H9 (cell line): ENCODE measurements around the gene ERMP1. TPM values are rescaled to one million over a fixed set of nuclear protein-coding genes. Genes with fewer than 3 reads are reported as not detected.

Experiments used
- DNase-seq: peaks from one replicate; pipeline ENCODE4 v3.0.0-alpha.2; 2017
- H2AFZ ChIP-seq: one replicate; pipeline ENCODE4 v1.6.1; 2013; ENCODE audit warnings: mild to moderate bottlenecking, low read length, control low read depth, moderate library complexity
- H2AK5ac ChIP-seq: 2 replicates; pipeline ENCODE4 v1.6.1; 2013; ENCODE audit warnings: low read length, control low read depth, mixed read lengths; ENCODE audit not compliant: insufficient read length
- H2BK120ac ChIP-seq: one replicate; pipeline ENCODE4 v1.6.1; 2013; ENCODE audit warnings: low read depth, mild to moderate bottlenecking, low read length, control low read depth, inconsistent platforms; ENCODE audit not compliant: poor library complexity, severe bottlenecking
- H2BK12ac ChIP-seq: 2 replicates; pipeline ENCODE4 v1.6.1; 2013; ENCODE audit warnings: low read length, control low read depth, mixed read lengths, low read depth; ENCODE audit not compliant: insufficient read length
- H2BK15ac ChIP-seq: 2 replicates; pipeline ENCODE4 v1.6.1; 2013; ENCODE audit warnings: low read depth, low read length, control low read depth
- H2BK20ac ChIP-seq: one replicate; pipeline ENCODE4 v1.6.1; 2013; ENCODE audit warnings: low read depth, mild to moderate bottlenecking, low read length, control low read depth, inconsistent platforms; ENCODE audit not compliant: poor library complexity, severe bottlenecking
- H2BK5ac ChIP-seq: 2 replicates; pipeline ENCODE4 v1.6.1; 2013; ENCODE audit warnings: low read length, control low read depth, mixed read lengths; ENCODE audit not compliant: insufficient read length
- H3K14ac ChIP-seq: 2 replicates; pipeline ENCODE4 v1.6.1; 2013; ENCODE audit warnings: low read length, control low read depth; ENCODE audit not compliant: insufficient read depth
- H3K18ac ChIP-seq: 2 replicates; pipeline ENCODE4 v1.6.1; 2013; ENCODE audit warnings: low read depth, mild to moderate bottlenecking, mixed read lengths, low read length, control low read depth; ENCODE audit not compliant: insufficient read length
- H3K23ac ChIP-seq: 2 replicates; pipeline ENCODE4 v1.6.1; 2013; ENCODE audit warnings: low read length, control low read depth, mixed read lengths, low read depth; ENCODE audit not compliant: insufficient read length
- H3K23me2 ChIP-seq: 2 replicates; pipeline ENCODE4 v1.6.1; 2013; ENCODE audit warnings: low read depth, mild to moderate bottlenecking, mixed read lengths, low read length, control low read depth; ENCODE audit not compliant: insufficient read length, poor library complexity, severe bottlenecking
- H3K27ac ChIP-seq: 2 replicates; pipeline ENCODE4 v1.5.1; 2013; ENCODE audit warnings: low read length, control low read depth, mixed read lengths, low read depth; ENCODE audit not compliant: insufficient read length
- H3K27me3 ChIP-seq: 2 replicates; pipeline ENCODE4 v1.6.1; 2013; ENCODE audit warnings: low read length, control low read depth, inconsistent platforms; ENCODE audit not compliant: insufficient read depth
- H3K4ac ChIP-seq: 2 replicates; pipeline ENCODE4 v1.6.1; 2013; ENCODE audit warnings: low read depth, mild to moderate bottlenecking, control low read depth, inconsistent platforms, low read length, moderate library complexity
- H3K4me1 ChIP-seq: 2 replicates; pipeline ENCODE4 v1.6.1; 2013; ENCODE audit warnings: low read length, control low read depth, inconsistent platforms; ENCODE audit not compliant: insufficient read depth
- H3K4me2 ChIP-seq: 2 replicates; pipeline ENCODE4 v1.6.1; 2013; ENCODE audit warnings: low read length, control low read depth, mixed read lengths; ENCODE audit not compliant: insufficient read length, insufficient read depth
- H3K56ac ChIP-seq: 2 replicates; pipeline ENCODE4 v1.6.1; 2013; ENCODE audit warnings: low read depth, mild to moderate bottlenecking, mixed read lengths, low read length, control low read depth; ENCODE audit not compliant: insufficient read length
- H3K79me1 ChIP-seq: 2 replicates; pipeline ENCODE4 v1.6.1; 2013; ENCODE audit warnings: low read depth, mild to moderate bottlenecking, moderate library complexity, low read length, control low read depth, inconsistent platforms; ENCODE audit not compliant: insufficient read depth, poor library complexity, severe bottlenecking
- H3K79me2 ChIP-seq: 2 replicates; pipeline ENCODE4 v1.6.1; 2013; ENCODE audit warnings: low read length, control low read depth, inconsistent platforms; ENCODE audit not compliant: insufficient read depth
- H3K9ac ChIP-seq: 2 replicates; pipeline ENCODE4 v1.6.1; 2013; ENCODE audit warnings: low read length, control low read depth, mixed read lengths; ENCODE audit not compliant: insufficient read length; ENCODE audit errors: extremely low read depth
- H3K9me3 ChIP-seq: one replicate; pipeline ENCODE4 v1.6.1; 2013; ENCODE audit warnings: low read depth, low read length, inconsistent platforms; ENCODE audit not compliant: control insufficient read depth
- H3T11ph ChIP-seq: one replicate; pipeline ENCODE4 v1.6.1; 2013; ENCODE audit warnings: mild to moderate bottlenecking, low read length, control low read depth, inconsistent platforms
- H4K20me1 ChIP-seq: one replicate; pipeline ENCODE4 v1.6.1; 2013; ENCODE audit not compliant: control insufficient read depth, insufficient read length, insufficient read depth
- H4K5ac ChIP-seq: 2 replicates; pipeline ENCODE4 v1.6.1; 2013; ENCODE audit warnings: low read depth, mild to moderate bottlenecking, mixed read lengths, low read length, control low read depth; ENCODE audit not compliant: insufficient read length
- H4K8ac ChIP-seq: replicated peaks from 2 replicates; pipeline ENCODE4 v1.6.1; 2013; ENCODE audit warnings: low read length, control low read depth, mixed read lengths, low read depth; ENCODE audit not compliant: insufficient read length
- H4K91ac ChIP-seq: 2 replicates; pipeline ENCODE4 v1.6.1; 2013; ENCODE audit warnings: low read depth, mild to moderate bottlenecking, moderate library complexity, mixed read lengths, low read length, control low read depth; ENCODE audit not compliant: insufficient read length
- H3K27ac Mint-ChIP-seq, 3 experiments: 2 replicates in 2 of 3; 3 replicates in 1 of 3; pipeline ENCODE4 v1.8.0; 2020 to 2021; ENCODE audit warnings: mixed read lengths in 3 of 3, mild to moderate bottlenecking in 1 of 3, moderate library complexity in 1 of 3
- H3K27me3 Mint-ChIP-seq: 2 replicates; pipeline ENCODE4 v1.8.0; 2021; ENCODE audit warnings: low read depth, mild to moderate bottlenecking, moderate library complexity, mixed read lengths
- H3K36me3 Mint-ChIP-seq, 3 experiments: 2 replicates in 2 of 3; 3 replicates in 1 of 3; pipeline ENCODE4 v1.8.0; 2020 to 2021; ENCODE audit warnings: low read depth in 3 of 3, mixed read lengths in 3 of 3; ENCODE audit not compliant: insufficient read depth in 1 of 3
- H3K4me1 Mint-ChIP-seq, 2 experiments: 2 replicates each; pipeline ENCODE4 v1.8.0; 2020; ENCODE audit warnings: mixed read lengths in 2 of 2
- H3K4me3 Mint-ChIP-seq, 2 experiments: 2 replicates in 1 of 2; 3 replicates in 1 of 2; pipeline ENCODE4 v1.8.0; 2020 to 2021; ENCODE audit warnings: mild to moderate bottlenecking in 2 of 2, mixed read lengths in 2 of 2, moderate library complexity in 1 of 2
- H3K9me3 Mint-ChIP-seq, 2 experiments: 2 replicates in 1 of 2; 3 replicates in 1 of 2; pipeline ENCODE4 v1.8.0; 2020; ENCODE audit warnings: mild to moderate bottlenecking in 2 of 2, mixed read lengths in 2 of 2, moderate library complexity in 1 of 2
- CTCF ChIP-seq: fragments of 200-600 bp; sonication (generic); conservative IDR thresholded peaks from 3 replicates; pipeline ENCODE4 v1.8.0; 2021; ENCODE audit warnings: antibody characterized with exemption, mild to moderate bottlenecking
- WGBS: extraction: QIAGEN DNeasy Blood & Tissue Kit; methylation state at CpG from one replicate; pipeline ENCODE4 v1.1.7; 2013; ENCODE audit warnings: missing lambda C conversion rate, low lambda C conversion rate, mixed read lengths; ENCODE audit not compliant: insufficient read length; ENCODE audit errors: extremely low coverage; 5-methylcytosine and 5-hydroxymethylcytosine counted together
- total RNA-seq: library from RNA; stranded (reverse); gene quantifications from 2 replicates; pipeline ENCODE4 v1.2.1, GENCODE V29; 2021

ERMP1 gene
- total RNA-seq, 1 experiment from 2014 or later: 20.2 TPM

GRCh38 chr9:5793812-5794211 is 39.1 kb downstream of the ERMP1 start:
- Histone ChIP-seq H4K8ac (no peak overlapping the region), H3K56ac (no peak overlapping the region), H2BK120ac (no peak overlapping the region), H3K23ac (no peak overlapping the region), H3K9ac (no peak overlapping the region), H3K14ac (no peak overlapping the region), H2AK5ac (no peak overlapping the region), H3K27ac (no peak overlapping the region), H3K79me2 (no peaks in the 10 kb centered on the region), H2BK20ac (no peak overlapping the region), H3K4me1 (no peaks in the 10 kb centered on the region), H2BK15ac (no peak overlapping the region), H2BK12ac (no peak overlapping the region), H3K23me2 (no peaks in the 10 kb centered on the region), H3K4me2 (no peak overlapping the region), H2AFZ (no peak overlapping the region), H3K27me3 (no peaks in the 10 kb centered on the region), H3K9me3 (no peaks in the 10 kb centered on the region), H4K5ac (no peak overlapping the region), H3T11ph (no peak overlapping the region), H3K4ac (no peak overlapping the region), H3K79me1 (no peaks in the 10 kb centered on the region), H3K18ac (no peak overlapping the region), H4K91ac (no peak overlapping the region), H2BK5ac (no peak overlapping the region), H4K20me1 (no peaks in the 10 kb centered on the region)
- no CpG with 5 or more reads among the region's 1 CpG for WGBS
- Mint-ChIP-seq H3K9me3 (no peaks in the 10 kb centered on the region), H3K4me1 (no peaks in the 10 kb centered on the region), H3K36me3 (peaks cover 0 to 14% (median 8%) of the 10 kb centered on the region in 3 experiments; a peak in 4 of 7 replicates), H3K27ac (no peak overlapping the region), H3K4me3 (no peak overlapping the region), H3K27me3 (no peaks in the 10 kb centered on the region)
- no peak for TF ChIP-seq CTCF
- DNase-seq: no peak
